ENCODE results near the gene CLDND2.

GRCh38 chr19:51368366-51369282 is at the start of gene CLDND2:
- TF ChIP-seq CTCF (tag by site-specific recombination; IDR thresholded peaks at IDR 0.05) (no peak), REST (tag by site-specific recombination; IDR thresholded peaks at IDR 0.05) (no peak), MZF1 (tag by site-specific recombination; IDR thresholded peaks at IDR 0.05; ENCODE audit: borderline replicate concordance) (no peak), SETDB1 (IDR thresholded peaks at IDR 0.05; ENCODE audit: insufficient read length, low read length) (no peak)
